ENCODE measurements around the gene RABGAP1L. TPM values are rescaled to one million over a fixed set of nuclear protein-coding genes. Genes with fewer than 3 reads are reported as not detected.

The RABGAP1L gene
- total and polyA plus RNA-seq, 2 of the 4 experiments (the other 2 are of a cell fraction): 7.9 to 26.7 TPM

GRCh38 chr1:174200746-174201145, 41.4 kb downstream of the RABGAP1L start:
- Histone ChIP-seq H3K4ac (ENCODE audit: low read depth, low read length) (no peak overlapping the region), H3K56ac (ENCODE audit: extremely low read depth, insufficient read depth, low read length) (no peak overlapping the region), H3K23ac (ENCODE audit: low read depth, low read length) (no peak overlapping the region), H4K20me1 (ENCODE audit: insufficient read depth, low read length) (no peaks in the 10 kb centered on the region), H3K9me3 (ENCODE audit: control insufficient read depth, insufficient read depth, low read length) (no peaks in the 10 kb centered on the region), H4K91ac (ENCODE audit: insufficient read depth, low read depth, low read length) (no peak overlapping the region), H3K9ac (ENCODE audit: low read depth, low read length) (no peak overlapping the region), H3K9me1 (ENCODE audit: insufficient read depth, low read length) (0 out of 2 replicates have a peak, but pooled peaks cover 2% of the 10 kb centered on the region), H3K4me2 (ENCODE audit: low read depth, low read length) (no peak overlapping the region), H2BK20ac (ENCODE audit: low read depth, low read length) (no peak overlapping the region), H4K8ac (ENCODE audit: low read depth in 2 of 2, low read length in 2 of 2) (no peak overlapping the region), H2AK5ac (ENCODE audit: low read depth, low read length) (no peak overlapping the region), H3K4me1 (ENCODE audit: control insufficient read depth, insufficient read depth, low read length) (no peaks in the 10 kb centered on the region), H3K27me3 (ENCODE audit: control insufficient read depth, insufficient read depth, low read length) (no peaks in the 10 kb centered on the region), H2BK120ac (ENCODE audit: low read depth, low read length) (no peak overlapping the region), H2AK9ac (replicated peaks; ENCODE audit: low read depth, low read length, poor library complexity) (no peak overlapping the region), H3K18ac (ENCODE audit: low read depth, low read length) (no peak overlapping the region), H3K27ac (ENCODE audit: insufficient read depth, low read length) (no peak overlapping the region), H2AFZ (replicated peaks; ENCODE audit: low read length, poor library complexity) (no peak overlapping the region), H2BK15ac (ENCODE audit: low read depth, low read length) (no peak overlapping the region), H4K5ac (ENCODE audit: low read depth, low read length) (no peak overlapping the region), H3K79me1 (ENCODE audit: low read depth in 1 of 2, low read length in 2 of 2) (peaks cover under 1 to 3% of the 10 kb centered on the region in 2 experiments; a peak in 2 of 4 replicates), H2BK5ac (ENCODE audit: low read depth, low read length, poor library complexity, severe bottlenecking) (no peak overlapping the region), H3K14ac (replicated peaks; ENCODE audit: low read depth, low read length) (no peak overlapping the region), H3K4me3 (ENCODE audit: insufficient read depth, low read depth, low read length) (no peak overlapping the region), H3K36me3 (ENCODE audit: control insufficient read depth, insufficient read depth, low read length) (no peaks in the 10 kb centered on the region)
- dilution Hi-C loops (cut with HindIII; ENCODE audit: low sequenced_read_pairs, unreplicated experiment): no loop called here
- ChIA-PET CTCF (interaction anchor here (0.7 kb wide), 1 partner anchor 182 kb away, joined by 4 read pairs; no protein-coding TSS in a partner anchor), POLR2A (ENCODE audit: unreplicated experiment) (no interaction called here)
- ATAC-seq (ENCODE audit: low read depth) (no peak), DNase-seq (no peak)
- intact Hi-C loops (cut with micrococcal nuclease): no loop called here
- BruUV-seq (replicated peaks): no TSS peak
- TF ChIP-seq CHD1 (IDR thresholded peaks at IDR 0.05; ENCODE audit: low read depth, low read length): no peak
- no peak for TF ChIP-seq CEBPB (IDR thresholded peaks at IDR 0.05; ENCODE audit: low read depth, low read length)
- no peak for TF ChIP-seq NFE2L2 (IDR thresholded peaks at IDR 0.05; ENCODE audit: low read depth, low read length)
- TF ChIP-seq FOS (IDR thresholded peaks at IDR 0.05; ENCODE audit: low read depth, low read length): no peak
- TF ChIP-seq MAFK (IDR thresholded peaks at IDR 0.05; ENCODE audit: low read depth, low read length): no peak
- no peak for TF ChIP-seq SMC3 (IDR thresholded peaks at IDR 0.05; ENCODE audit: low read depth, low read length)
- TF ChIP-seq RFX5 (IDR thresholded peaks at IDR 0.05; ENCODE audit: low read depth, low read length): no peak
- WGBS, 2 experiments (ENCODE audit: extremely low coverage in 2 of 2, insufficient read length in 1 of 2): no CpG with 5 or more reads among the region's 4 CpGs
- in situ Hi-C loops (cut with MboI; ENCODE audit: low sequenced_read_pairs): loop anchor here (25.0 kb wide), 1 partner anchor 1438 kb away; no protein-coding TSS in a partner anchor
